NT2/D1 (cell line): Measurements from ENCODE around the gene HDAC10.

Source experiments
- SUZ12 ChIP-seq: IDR thresholded peaks from 2 replicates; pipeline ENCODE4 v1.6.1; 2011; ENCODE audit not compliant: insufficient read length, insufficient read depth; ENCODE audit errors: extremely low read depth
- YY1 ChIP-seq: IDR thresholded peaks from 2 replicates; pipeline ENCODE4 v1.6.1; 2011; ENCODE audit not compliant: insufficient read length, insufficient read depth
- ZNF274 ChIP-seq: IDR thresholded peaks from 2 replicates; pipeline ENCODE4 v1.6.1; 2011; ENCODE audit warnings: mild to moderate bottlenecking, low read depth, low read length

- TF ChIP-seq YY1 (no peak), ZNF274 (no peak), SUZ12 (no peak)
Observed at GRCh38 chr22:50209893-50210292, 41.2 kb downstream of the HDAC10 start.
